Measurements from ENCODE around the gene SNX15. TPM values are rescaled to one million over a fixed set of nuclear protein-coding genes. Genes with fewer than 3 reads are reported as not detected.

Gene SNX15
- total RNA-seq, 2 donors from 2014 or later, result 17.2 to 20.1 TPM

GRCh38 chr11:65071907-65072630 is 44.8 kb downstream of the SNX15 start:
- intact Hi-C loops (cut with DNase I), result no loop called here
- ATAC-seq (no peak), DNase-seq (no peak)

DNA sequence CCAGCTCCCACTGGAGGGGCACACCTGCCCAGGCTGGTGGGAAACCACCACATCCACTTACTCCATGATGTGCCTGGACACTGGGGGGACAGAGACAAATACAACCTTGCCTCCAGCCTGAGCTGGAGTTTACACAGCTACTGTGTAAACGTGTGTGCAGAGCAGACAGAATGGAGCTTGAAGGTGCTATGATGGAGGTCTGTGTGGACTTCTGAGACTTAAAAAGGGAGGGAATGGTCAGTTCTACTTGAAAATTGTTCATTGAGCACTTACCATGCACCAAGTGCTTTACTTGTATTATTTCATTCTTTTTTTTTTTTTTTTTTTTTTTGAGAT is 45.4 kb downstream of the SNX15 start:
- intact Hi-C loops (cut with DNase I), result no loop called here

DNA sequence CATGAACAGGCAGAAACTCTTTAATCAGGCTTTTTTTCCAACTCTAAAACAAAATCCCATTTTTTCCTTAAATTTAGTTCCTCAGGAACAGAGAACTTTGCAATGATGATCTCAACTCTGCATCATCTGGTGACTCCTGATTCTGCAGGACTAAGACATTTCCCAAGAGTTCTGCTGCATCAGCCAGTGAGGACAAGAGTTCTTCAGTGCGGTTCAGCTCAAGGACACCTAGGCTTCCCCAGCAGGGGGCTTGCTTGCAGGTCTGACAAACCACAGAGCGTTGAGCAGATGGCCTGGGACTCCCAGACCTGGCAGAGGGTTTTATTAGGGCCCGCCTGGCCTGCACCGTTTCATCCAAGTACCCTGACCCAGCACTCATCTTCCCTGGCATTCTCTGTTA is 50.2 kb downstream of the SNX15 start:
- DNase-seq (no peak), ATAC-seq (no peak)
- intact Hi-C loops (cut with DNase I), result no loop called here

More for the DNA sequence above, 45.4 kb downstream of the SNX15 start:
- DNase-seq (no peak), ATAC-seq (no peak)

DNA sequence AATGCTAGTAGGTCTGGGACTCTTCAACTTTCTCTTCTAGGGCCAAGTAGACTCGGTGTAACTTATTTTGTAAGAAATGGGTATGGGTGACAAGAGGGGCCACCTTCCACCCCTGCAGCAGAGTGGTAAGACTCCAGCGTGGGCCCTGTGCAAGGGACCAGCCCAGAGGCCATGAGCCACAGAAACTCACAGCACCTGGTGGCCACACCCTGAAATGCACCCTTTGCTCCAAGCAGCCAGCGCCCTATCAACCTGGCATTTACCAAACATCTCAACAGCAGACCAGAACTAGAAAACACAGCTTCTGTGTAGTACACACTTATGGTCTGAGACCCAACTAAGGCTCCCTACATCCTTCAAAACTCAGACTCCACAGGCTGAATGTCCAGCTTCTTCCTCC is 50.9 kb downstream of the SNX15 start:
- peak; percentile 61 for ATAC-seq
- DNase-seq, result no peak
- intact Hi-C loops (cut with DNase I), result no loop called here

DNA sequence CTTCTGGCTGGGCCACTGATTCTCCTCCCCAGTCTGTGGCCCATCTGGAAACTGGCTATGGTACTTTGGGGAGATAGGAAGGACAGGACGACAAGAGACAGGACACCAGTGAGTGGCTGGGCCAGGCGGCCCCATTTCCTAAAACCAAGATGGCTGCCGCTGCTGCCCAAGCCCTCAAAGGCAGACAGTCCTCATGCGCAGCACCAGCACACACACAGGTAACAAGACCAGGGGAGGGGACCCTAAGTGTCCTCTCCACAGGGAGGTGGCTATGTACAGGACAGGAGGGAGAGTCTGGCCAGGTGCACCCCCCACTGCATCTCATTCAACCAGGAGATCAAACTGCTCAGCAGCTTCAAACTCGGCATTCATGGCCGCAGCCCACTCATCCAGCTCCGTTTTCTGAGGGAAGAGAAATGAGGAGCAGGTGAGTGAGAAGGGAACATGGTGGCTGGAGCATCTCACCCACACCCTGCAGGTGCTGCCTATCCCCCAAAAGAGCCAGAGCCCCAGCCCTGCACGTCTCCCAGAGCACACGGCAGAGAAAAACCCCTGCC is 51.6 kb downstream of the SNX15 start:
- intact Hi-C loops (cut with DNase I), result no loop called here
- no peak for DNase-seq
- ATAC-seq, result no peak

DNA sequence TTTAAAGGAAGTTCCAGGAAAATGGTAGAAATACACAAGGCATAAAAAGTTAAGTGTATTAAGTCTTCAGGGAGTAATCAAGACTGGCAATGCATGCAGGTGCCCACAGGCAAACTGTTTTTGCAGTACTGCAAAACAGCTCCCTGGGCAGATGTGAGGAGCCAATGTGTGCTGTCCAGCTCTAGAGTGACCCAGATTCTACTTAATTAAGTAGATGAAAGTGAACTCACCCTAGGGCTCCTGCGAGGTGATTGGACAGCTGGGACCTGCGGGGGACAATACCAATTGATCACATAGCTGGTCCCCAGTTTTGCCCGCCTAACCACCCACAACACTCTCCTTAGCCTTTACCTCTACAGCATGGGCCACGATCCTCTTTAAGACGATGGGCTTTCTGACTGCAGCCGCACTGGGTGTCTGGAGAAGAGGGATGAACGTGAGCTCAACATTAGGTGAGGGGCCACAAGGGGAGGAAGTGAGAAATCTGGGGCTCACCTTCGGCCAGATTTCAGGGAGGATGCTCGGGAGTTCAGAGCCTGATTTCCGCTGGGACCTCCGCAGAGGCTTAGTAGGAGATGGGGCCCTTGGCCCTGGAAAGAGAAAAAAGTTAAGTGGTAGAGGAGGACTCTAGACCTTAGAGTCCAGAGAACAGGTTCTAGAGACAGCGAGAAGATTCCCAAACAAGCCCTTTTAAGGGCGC is 56.0 kb downstream of the SNX15 start:
- no peak for ATAC-seq
- intact Hi-C loops (cut with DNase I), result no loop called here
- DNase-seq, result no peak

DNA sequence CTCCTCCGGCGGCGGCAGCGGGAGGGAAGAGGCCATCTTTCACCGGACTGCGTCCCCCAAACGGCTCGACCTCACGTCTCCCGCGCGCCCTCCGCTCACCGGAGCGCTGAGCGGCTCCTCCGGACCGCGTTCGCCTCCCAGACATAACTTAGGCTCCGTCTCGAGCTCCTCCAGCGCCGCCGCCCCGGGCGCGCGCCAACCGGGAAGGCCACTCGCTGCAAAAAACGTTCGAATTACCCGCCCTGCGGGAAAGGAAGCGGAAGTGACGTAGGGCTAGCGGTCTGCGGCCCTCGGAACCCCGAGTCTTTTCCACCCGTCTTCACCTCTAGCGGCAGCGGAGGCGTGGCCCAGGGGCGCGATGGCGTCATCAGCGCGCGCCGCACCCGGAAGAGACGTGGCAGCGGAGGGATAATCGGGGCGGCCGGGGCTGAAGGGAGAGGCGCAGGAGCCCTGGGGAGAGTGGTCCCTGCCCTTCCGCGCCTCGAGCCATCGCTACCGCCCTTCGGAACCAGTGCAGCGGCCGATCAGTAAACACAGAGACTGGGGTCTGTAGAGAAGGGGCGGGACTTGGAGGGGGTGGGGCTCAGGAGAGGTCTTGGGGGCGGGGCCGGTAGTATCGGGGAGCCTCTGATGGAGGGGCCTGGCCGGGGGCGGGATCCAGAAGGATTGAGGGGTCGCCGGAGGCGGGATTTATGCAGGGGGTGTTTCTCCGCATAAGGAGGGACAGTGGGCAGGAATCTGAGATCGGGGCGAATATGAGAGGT is 56.8 kb downstream of the SNX15 start, which contains the start of the genes CDCA5 and ZFPL1:
CDCA5 (minus strand) TSS at position 207 of the 764 bp plus-strand sequence; CDS start at position 145, 62 bp downstream.
ZFPL1 (plus strand) TSS at position 389 of the 764 bp plus-strand sequence. CDS start 477 bp downstream, outside the sequence.
- intact Hi-C loops (cut with DNase I), result no loop called here
- peak; percentile 95 for DNase-seq
- ATAC-seq, result peak; percentile 97 to 99

GRCh38 chr11:65084598-65085375 is 57.5 kb downstream of the SNX15 start:
- no peak for DNase-seq
- intact Hi-C loops (cut with DNase I), result no loop called here
- ATAC-seq, result peak in 1 of 2 donors; percentile 1

GRCh38 chr11:65085446-65085845 is 58.2 kb downstream of the SNX15 start:
- ATAC-seq, result no peak
- intact Hi-C loops (cut with DNase I), result no loop called here
- no peak for DNase-seq

GRCh38 chr11:65086809-65087208 is 59.6 kb downstream of the SNX15 start:
- intact Hi-C loops (cut with DNase I), result no loop called here
- no peak for ATAC-seq
- DNase-seq, result no peak

- DNase-seq (no peak), ATAC-seq (no peak)
- intact Hi-C loops (cut with DNase I), result no loop called here
Observed at GRCh38 chr11:65087216-65087615, 60.0 kb downstream of the SNX15 start.

DNA sequence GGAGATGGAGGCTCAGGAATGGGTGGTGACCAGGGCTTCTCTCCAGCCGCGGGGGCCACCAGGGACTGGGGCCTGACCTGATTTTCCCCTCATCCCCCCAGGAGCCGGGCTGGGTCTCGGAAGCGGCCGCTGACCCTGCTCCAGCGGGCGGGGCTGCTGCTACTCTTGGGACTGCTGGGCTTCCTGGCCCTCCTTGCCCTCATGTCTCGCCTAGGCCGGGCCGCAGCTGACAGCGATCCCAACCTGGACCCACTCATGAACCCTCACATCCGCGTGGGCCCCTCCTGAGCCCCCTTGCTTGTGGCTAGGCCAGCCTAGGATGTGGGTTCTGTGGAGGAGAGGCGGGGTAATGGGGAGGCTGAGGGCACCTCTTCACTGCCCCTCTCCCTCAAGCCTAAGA is 60.6 kb downstream of the SNX15 start:
- intact Hi-C loops (cut with DNase I), result no loop called here
- ATAC-seq, result no peak
- no peak for DNase-seq

DNA sequence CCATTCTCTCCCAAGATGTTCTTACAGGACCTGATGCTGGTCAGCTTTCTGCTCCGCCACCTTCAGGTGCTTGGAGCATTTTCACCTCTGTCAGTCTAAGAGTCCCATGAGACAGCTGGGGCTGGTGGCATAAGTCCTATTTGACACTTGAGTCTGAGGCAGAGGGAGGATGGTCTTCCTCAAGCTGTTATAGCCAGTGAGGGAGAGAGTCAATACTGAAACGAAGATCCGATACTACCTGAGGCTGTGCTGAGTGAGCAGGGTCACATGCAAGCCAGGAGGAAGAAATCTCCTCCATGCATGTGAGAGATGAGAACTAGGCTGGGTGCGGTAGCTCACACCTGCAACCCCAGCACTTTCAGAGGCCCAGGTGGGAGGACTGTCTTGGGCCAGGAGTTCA is 62.4 kb downstream of the SNX15 start:
- no peak for DNase-seq
- intact Hi-C loops (cut with DNase I), result no loop called here
- ATAC-seq, result no peak

Small RNAs within 50 kb of the gene (microRNA-seq; reads per million reads assigned to microRNA genes)
- gene MIR6879, result 0.27 to 0.40 reads per million in 2 donors

Other genes with a start within 250 kb of the SNX15 start
- gene SF1, start 248.9 kb upstream of the SNX15 start, total RNA-seq, result 100 to 1,000 TPM; 154 to 208 TPM
- gene MAP4K2, start 224.2 kb upstream of the SNX15 start, total RNA-seq, result 10 to 100 TPM in 1 of 2 donors, 1 to 10 TPM in 1; 10.0 to 10.4 TPM
- 10 to 100 TPM in 1 of 2 donors, 1 to 10 TPM in 1; 9.0 to 12.3 TPM for gene MEN1, start 216.9 kb upstream of the SNX15 start, total RNA-seq
- gene CDC42BPG, start 182.8 kb upstream of the SNX15 start, total RNA-seq, result under 1 TPM; 0.55 to 0.65 TPM
- 10 to 100 TPM; 36.6 to 43.1 TPM for gene EHD1, start 148.8 kb upstream of the SNX15 start, total RNA-seq
- 10 to 100 TPM; 12.3 to 14.6 TPM for gene ATG2A, start 110.2 kb upstream of the SNX15 start, total RNA-seq
- 10 to 100 TPM; 17.9 to 20.5 TPM for gene PPP2R5B, start 102.8 kb upstream of the SNX15 start, total RNA-seq
- not detected for gene GPHA2, start 91.5 kb upstream of the SNX15 start, total RNA-seq
- gene MAJIN, start 55.3 kb upstream of the SNX15 start, total RNA-seq, result not detected
- gene BATF2, start 30.5 kb upstream of the SNX15 start, total RNA-seq, result 1 to 10 TPM; 1.4 to 1.6 TPM
- 100 to 1,000 TPM; 110 to 116 TPM for gene ARL2, start 13.3 kb upstream of the SNX15 start, total RNA-seq
- gene SAC3D1, start 13.8 kb downstream of the SNX15 start, total RNA-seq, result 1 to 10 TPM; 5.2 to 9.5 TPM
- gene NAALADL1, start 31.1 kb downstream of the SNX15 start, total RNA-seq, result 1 to 10 TPM; 6.6 to 7.0 TPM
- 1 to 10 TPM in 1 of 2 donors, under 1 TPM in 1; 0.81 to 2.5 TPM for gene CDCA5, start 56.6 kb downstream of the SNX15 start, total RNA-seq
- 10 to 100 TPM; 26.2 to 26.5 TPM for gene ZFPL1, start 56.8 kb downstream of the SNX15 start, total RNA-seq
- 10 to 100 TPM; 52.7 to 70.1 TPM for gene VPS51, start 68.8 kb downstream of the SNX15 start, total RNA-seq
- 10 to 100 TPM; 50.0 to 53.2 TPM for gene TM7SF2, start 84.4 kb downstream of the SNX15 start, total RNA-seq
- 1 to 10 TPM; 6.6 to 8.2 TPM for gene ZNHIT2, start 90.3 kb downstream of the SNX15 start, total RNA-seq
- gene FAU, start 94.7 kb downstream of the SNX15 start, total RNA-seq, result 100 to 1,000 TPM; 651 to 723 TPM
- gene MRPL49, start 94.9 kb downstream of the SNX15 start, total RNA-seq, result 10 to 100 TPM; 26.3 to 33.4 TPM
- gene SYVN1, start 107.1 kb downstream of the SNX15 start, total RNA-seq, result 10 to 100 TPM; 33.2 to 41.6 TPM
- not detected for gene SPDYC, start 142.8 kb downstream of the SNX15 start, total RNA-seq
- 10 to 100 TPM; 86.9 to 92.4 TPM for gene CAPN1, start 154.5 kb downstream of the SNX15 start, total RNA-seq
- 1 to 10 TPM; 5.3 to 7.3 TPM for gene POLA2, start 234.5 kb downstream of the SNX15 start, total RNA-seq

Data from left cardiac atrium (tissue), 4 donors.